ENCODE data around the gene KLHL17. TPM values are rescaled to one million over a fixed set of nuclear protein-coding genes. Genes with fewer than 3 reads are reported as not detected.

Gene KLHL17
- total and polyA plus RNA-seq, 2 donors from 2014 or later = 6.9 to 11.5 TPM

- no peak overlapping the region for H3K9ac ChIP-seq (ENCODE audit: low read length in 3 of 3)
- intact Hi-C loops (cut with DNase I) = no loop called here
- no peaks in the 10 kb centered on the region for H3K27me3 ChIP-seq (ENCODE audit: control insufficient read depth, insufficient read depth, low read length)
- FAIRE-seq = no peak
- no peak overlapping the region for H3K27ac ChIP-seq (ENCODE audit: low read depth in 2 of 2, low read length in 2 of 2)
- TF ChIP-seq CTCF (IDR thresholded peaks at IDR 0.05; ENCODE audit: borderline replicate concordance, extremely low read depth, insufficient read depth) = no peak
- DNase-seq = no peak
- no peak overlapping the region for H3K4me3 ChIP-seq (ENCODE audit: low read length in 3 of 3)
- peaks cover 7 to 34% (median 18%) of the 10 kb centered on the region in 3 donors for H3K36me3 ChIP-seq (ENCODE audit: control insufficient read depth in 2 of 3, insufficient read depth in 3 of 3, low read length in 3 of 3)
- H3K4me1 ChIP-seq (ENCODE audit: control insufficient read depth in 2 of 3, insufficient read depth in 2 of 3, low read depth in 1 of 3, low read length in 3 of 3) = peaks cover 0 to 8% (median 3%) of the 10 kb centered on the region in 3 donors
- H3K9me3 ChIP-seq (ENCODE audit: control insufficient read depth in 2 of 3, insufficient read depth in 1 of 3, low read length in 3 of 3) = peaks cover 0 to 4% (median 0%) of the 10 kb centered on the region in 3 donors
Observed at GRCh38 chr1:954927-955326, 5.5 kb upstream of the KLHL17 start.

- no peak for FAIRE-seq
- Histone ChIP-seq H3K9ac (ENCODE audit: low read length in 3 of 3) (no peak overlapping the region), H3K9me3 (ENCODE audit: control insufficient read depth in 2 of 3, insufficient read depth in 1 of 3, low read length in 3 of 3) (no peaks in the 10 kb centered on the region), H3K4me3 (ENCODE audit: low read length in 3 of 3) (no peak overlapping the region), H3K36me3 (ENCODE audit: control insufficient read depth in 2 of 3, insufficient read depth in 3 of 3, low read length in 3 of 3) (peaks cover 1 to 29% (median 12%) of the 10 kb centered on the region in 3 donors), H3K4me1 (ENCODE audit: control insufficient read depth in 2 of 3, insufficient read depth in 2 of 3, low read depth in 1 of 3, low read length in 3 of 3) (peaks cover 0 to 8% (median 3%) of the 10 kb centered on the region in 3 donors), H3K27ac (ENCODE audit: low read depth in 2 of 2, low read length in 2 of 2) (no peak overlapping the region), H3K27me3 (ENCODE audit: control insufficient read depth, insufficient read depth, low read length) (no peaks in the 10 kb centered on the region)
- TF ChIP-seq CTCF (IDR thresholded peaks at IDR 0.05; ENCODE audit: borderline replicate concordance, extremely low read depth, insufficient read depth) = no peak
- no peak for DNase-seq
- intact Hi-C loops (cut with DNase I) = no loop called here
Observed at GRCh38 chr1:955474-955873, 4.9 kb upstream of the KLHL17 start.

- no peaks in the 10 kb centered on the region for H3K27me3 ChIP-seq (ENCODE audit: control insufficient read depth, insufficient read depth, low read length)
- DNase-seq (no peak), FAIRE-seq (no peak)
- no peak for TF ChIP-seq CTCF (IDR thresholded peaks at IDR 0.05; ENCODE audit: borderline replicate concordance, extremely low read depth, insufficient read depth)
- peaks cover 0 to 8% (median 3%) of the 10 kb centered on the region in 3 donors for H3K4me1 ChIP-seq (ENCODE audit: control insufficient read depth in 2 of 3, insufficient read depth in 2 of 3, low read depth in 1 of 3, low read length in 3 of 3)
- H3K9ac ChIP-seq (ENCODE audit: low read length in 3 of 3) = no peak overlapping the region
- no peak overlapping the region for H3K27ac ChIP-seq (ENCODE audit: low read depth in 2 of 2, low read length in 2 of 2)
- H3K36me3 ChIP-seq (ENCODE audit: control insufficient read depth in 2 of 3, insufficient read depth in 3 of 3, low read length in 3 of 3) = peaks cover 0 to 23% (median 9%) of the 10 kb centered on the region in 3 donors
- H3K4me3 ChIP-seq (ENCODE audit: low read length in 3 of 3) = no peak overlapping the region
- H3K9me3 ChIP-seq (ENCODE audit: control insufficient read depth in 2 of 3, insufficient read depth in 1 of 3, low read length in 3 of 3) = no peaks in the 10 kb centered on the region
- intact Hi-C loops (cut with DNase I) = no loop called here
Observed at GRCh38 chr1:956636-957035, 3.7 kb upstream of the KLHL17 start.

All from kidney (tissue), 14 donors.